HepG2 (cell line): Measurements from ENCODE around the gene SBK1. TPM values are rescaled to one million over a fixed set of nuclear protein-coding genes. Genes with fewer than 3 reads are reported as not detected.

Experiments
- ARNTL ChIP-seq: sonication (generic); formaldehyde crosslinking; IDR thresholded peaks from 2 replicates; pipeline ENCODE4 v1.4.0; 2020; ENCODE audit warnings: mild to moderate bottlenecking, missing genetic modification reagents
- CCDC6 ChIP-seq: sonication (generic); formaldehyde crosslinking; IDR thresholded peaks from 2 replicates; pipeline ENCODE4 v1.8.1; 2022; ENCODE audit warnings: mild to moderate bottlenecking, missing genetic modification reagents, moderate library complexity
- CSRNP1 ChIP-seq: sonication (generic); formaldehyde crosslinking; IDR thresholded peaks from 2 replicates; pipeline ENCODE4 v1.8.1; 2023; ENCODE audit warnings: mild to moderate bottlenecking, missing genetic modification reagents
- HNRNPLL ChIP-seq: fragments of 200-400 bp; formaldehyde crosslinking; IDR thresholded peaks from 2 replicates; pipeline ENCODE4 v1.6.1; 2017; ENCODE audit warnings: mild to moderate bottlenecking, low read depth, low read length; ENCODE audit not compliant: poor library complexity, severe bottlenecking
- HOXA9 ChIP-seq: sonication (generic); formaldehyde crosslinking; IDR thresholded peaks from 2 replicates; pipeline ENCODE4 v1.8.1; 2022; ENCODE audit warnings: missing genetic modification reagents, mild to moderate bottlenecking, moderate library complexity, borderline replicate concordance
- HOXD1 ChIP-seq: sonication (generic); formaldehyde crosslinking; IDR thresholded peaks from 2 replicates; pipeline ENCODE4 v1.5.0; 2020; ENCODE audit warnings: missing genetic modification reagents
- MEIS1 ChIP-seq: sonication (generic); formaldehyde crosslinking; IDR thresholded peaks from 2 replicates; pipeline ENCODE4 v1.9.0; 2021; ENCODE audit warnings: mild to moderate bottlenecking, missing genetic modification reagents, moderate library complexity, borderline replicate concordance
- MYC ChIP-seq: sonication (generic); formaldehyde crosslinking; IDR thresholded peaks from 2 replicates; pipeline ENCODE4 v1.9.0; 2021; ENCODE audit warnings: missing genetic modification reagents, borderline replicate concordance
- NFE2L1 ChIP-seq: sonication (generic); formaldehyde crosslinking; IDR thresholded peaks from 2 replicates; pipeline ENCODE4 v1.4.0; 2020; ENCODE audit warnings: missing genetic modification reagents, mild to moderate bottlenecking, borderline replicate concordance
- NR0B2 ChIP-seq: sonication (generic); formaldehyde crosslinking; IDR thresholded peaks from 2 replicates; pipeline ENCODE4 v1.4.0; 2020; ENCODE audit warnings: mild to moderate bottlenecking, missing genetic modification reagents
- PCBP2 ChIP-seq: fragments of 200-400 bp; formaldehyde crosslinking; optimal IDR thresholded peaks from 2 replicates; pipeline ENCODE3; 2018; ENCODE audit warnings: low read length, low read depth; ENCODE audit not compliant: poor library complexity, severe bottlenecking
- PLRG1 ChIP-seq: fragments of 450-650 bp; conservative IDR thresholded peaks from 2 replicates; pipeline ENCODE4 v1.6.1; 2016
- SRSF9 ChIP-seq: fragments of 200-400 bp; formaldehyde crosslinking; IDR thresholded peaks from 2 replicates; pipeline ENCODE4 v1.6.1; 2018; ENCODE audit warnings: borderline replicate concordance, mild to moderate bottlenecking, low read depth, low read length; ENCODE audit not compliant: insufficient read depth, poor library complexity, severe bottlenecking
- TFE3 ChIP-seq: IDR thresholded peaks from 2 replicates; pipeline ENCODE4 v1.6.1; 2016
- U2AF2 ChIP-seq: fragments of 200-400 bp; formaldehyde crosslinking; IDR thresholded peaks from 2 replicates; pipeline ENCODE4 v1.6.1; 2017; ENCODE audit warnings: low read depth, mild to moderate bottlenecking, low read length
- ZBTB39 ChIP-seq: sonication (generic); formaldehyde crosslinking; IDR thresholded peaks from 2 replicates; pipeline ENCODE4 v1.5.0; 2020; ENCODE audit warnings: missing genetic modification reagents
- ZNF138 ChIP-seq: sonication (generic); formaldehyde crosslinking; IDR thresholded peaks from 2 replicates; pipeline ENCODE4 v1.5.0; 2020; ENCODE audit warnings: mild to moderate bottlenecking, low read depth, missing genetic modification reagents
- ZNF264 ChIP-seq: sonication (generic); formaldehyde crosslinking; IDR thresholded peaks from 2 replicates; pipeline ENCODE4 v1.4.0; 2020; ENCODE audit warnings: missing genetic modification reagents
- ZNF296 ChIP-seq: sonication (generic); formaldehyde crosslinking; conservative IDR thresholded peaks from 2 replicates; pipeline ENCODE4 v1.5.0; 2020; ENCODE audit warnings: mild to moderate bottlenecking, missing genetic modification reagents
- ZNF484 ChIP-seq: sonication (generic); formaldehyde crosslinking; IDR thresholded peaks from 2 replicates; pipeline ENCODE4 v1.5.1; 2020; ENCODE audit warnings: mild to moderate bottlenecking, low read depth, missing genetic modification reagents, borderline replicate concordance
- ZNF652 ChIP-seq: IDR thresholded peaks from 2 replicates; pipeline ENCODE4 v1.6.1; 2016; ENCODE audit warnings: low read depth, borderline replicate concordance
- ZNF713 ChIP-seq: sonication (generic); formaldehyde crosslinking; IDR thresholded peaks from 2 replicates; pipeline ENCODE4 v1.4.0; 2020; ENCODE audit warnings: mild to moderate bottlenecking, missing genetic modification reagents
- ZNF747 ChIP-seq: sonication (generic); formaldehyde crosslinking; IDR thresholded peaks from 2 replicates; pipeline ENCODE4 v1.8.1; 2023; ENCODE audit warnings: missing genetic modification reagents, mild to moderate bottlenecking, borderline replicate concordance
- ZSCAN20 ChIP-seq: sonication (generic); formaldehyde crosslinking; IDR thresholded peaks from 2 replicates; pipeline ENCODE4 v1.4.0; 2020; ENCODE audit warnings: missing genetic modification reagents, mild to moderate bottlenecking, borderline replicate concordance
- polyA plus RNA-seq, 8 experiments: library from polyadenylated mRNA; depleted of rRNA in 3 of 8; stranded (reverse) in 7 of 8; unstranded in 1 of 8; fragments of >200 nt; fragmentation: Illumina TruSeq in 4 of 8; extraction: Trizol in 4 of 8; gene quantifications; 2 replicates each; pipeline versions ENCODE4 v1.2.1 to v1.2.3, GENCODE V29; 2011 to 2016; ENCODE audit warnings: low read depth in 4 of 8, missing spikeins in 1 of 8, mixed read lengths in 1 of 8; ENCODE audit not compliant: insufficient read depth in 1 of 8
- total RNA-seq, 5 experiments: library from RNA; depleted of rRNA; stranded (reverse); fragments of >200 nt; fragmentation: Illumina TruSeq; extraction: Trizol; gene quantifications; 2 replicates each; pipeline ENCODE4 v1.2.3, GENCODE V29; 2016; ENCODE audit warnings: low read depth in 1 of 5

Gene SBK1
- total and polyA plus RNA-seq, 2 of the 13 experiments (the other 11 are each of a cell fraction or from before 2014, with no cell fraction given): 0.15 to 0.17 TPM

- 0 out of 2 replicates have a peak, but pooled peaks have one; percentile 43 for TF ChIP-seq NR0B2 (CRISPR knock-in tag)
- TF ChIP-seq MEIS1: peak; percentile 29; the same call in 1 of the 2 replicates
- TF ChIP-seq ZBTB39 (CRISPR knock-in tag): no peak
- no peak for TF ChIP-seq HOXD1 (CRISPR knock-in tag)
- TF ChIP-seq CSRNP1 (CRISPR knock-in tag): no peak
- no peak for TF ChIP-seq ZSCAN20 (CRISPR knock-in tag)
- TF ChIP-seq ARNTL (CRISPR knock-in tag): no peak
- no peak for TF ChIP-seq ZNF747 (CRISPR knock-in tag)
- TF ChIP-seq SRSF9: no peak
- TF ChIP-seq CCDC6 (CRISPR knock-in tag): 0 out of 2 replicates have a peak, but pooled peaks have one; percentile 35
- TF ChIP-seq ZNF652: no peak
- TF ChIP-seq ZNF296: no peak
- TF ChIP-seq ZNF138 (CRISPR knock-in tag): no peak
- TF ChIP-seq NFE2L1: no peak
- TF ChIP-seq MYC (CRISPR knock-in tag): 0 out of 2 replicates have a peak, but pooled peaks have one; percentile 12
- no peak for TF ChIP-seq TFE3 (CRISPR knock-in tag)
- TF ChIP-seq ZNF713 (CRISPR knock-in tag): no peak
- TF ChIP-seq ZNF264 (CRISPR knock-in tag): no peak
- no peak for TF ChIP-seq HOXA9 (CRISPR knock-in tag)
- no peak for TF ChIP-seq PCBP2
- no peak for TF ChIP-seq PLRG1
- no peak for TF ChIP-seq U2AF2
- TF ChIP-seq ZNF484 (CRISPR knock-in tag): no peak
- no peak for TF ChIP-seq HNRNPLL
Measured at GRCh38 chr16:28317040-28317880, 24.9 kb downstream of the SBK1 start (continued).
